HL-60 (cell line): ENCODE measurements around the gene TRIM47.
A peak's percentile ranks its signal among the peaks of the same experiment; 100 is the strongest.

Experiments used
- DNase-seq, 2 experiments: peaks; one replicate each; pipeline ENCODE4 v3.0.0-alpha.2; 2010 to 2020; ENCODE audit warnings: low read depth in 1 of 2, low spot score in 1 of 2
- H3K27ac ChIP-seq: fragments of 250-450 bp; sonication (Bioruptor Pico); replicated peaks from 2 replicates; pipeline ENCODE4 v1.5.1; 2020; ENCODE audit warnings: mild to moderate bottlenecking, moderate library complexity
- H3K27me3 ChIP-seq: fragments of 250-450 bp; sonication (Bioruptor Pico); 2 replicates; pipeline ENCODE4 v1.5.1; 2021; ENCODE audit warnings: mild to moderate bottlenecking, moderate library complexity; ENCODE audit not compliant: insufficient read depth, poor library complexity, severe bottlenecking
- H3K4me3 ChIP-seq: replicated peaks from 2 replicates; pipeline ENCODE4 v1.5.1; 2011; ENCODE audit warnings: mild to moderate bottlenecking, control low read depth, low read length; ENCODE audit not compliant: insufficient read depth
- GABPA ChIP-seq: IDR thresholded peaks from 2 replicates; pipeline ENCODE4 v1.6.1; 2012; ENCODE audit warnings: low read depth
- POLR2AphosphoS5 ChIP-seq: IDR thresholded peaks from 2 replicates; pipeline ENCODE4 v1.6.1; 2012; ENCODE audit warnings: low read depth
- SPI1 ChIP-seq: IDR thresholded peaks from 2 replicates; pipeline ENCODE4 v1.6.1; 2012; ENCODE audit warnings: low read depth, mild to moderate bottlenecking, borderline replicate concordance
- TF ChIP-seq, protein P1 (sequence below): IDR thresholded peaks from one replicate; pipeline ENCODE4 v1.5.1; 2011; ENCODE audit warnings: low read length, control low read depth, inconsistent platforms; ENCODE audit not compliant: insufficient read depth
- TF ChIP-seq, protein P2 (sequence below): IDR thresholded peaks from 2 replicates; pipeline ENCODE4 v1.6.1; 2012; ENCODE audit warnings: low read depth; ENCODE audit not compliant: insufficient replicate concordance

TRIM47 gene

DNA sequence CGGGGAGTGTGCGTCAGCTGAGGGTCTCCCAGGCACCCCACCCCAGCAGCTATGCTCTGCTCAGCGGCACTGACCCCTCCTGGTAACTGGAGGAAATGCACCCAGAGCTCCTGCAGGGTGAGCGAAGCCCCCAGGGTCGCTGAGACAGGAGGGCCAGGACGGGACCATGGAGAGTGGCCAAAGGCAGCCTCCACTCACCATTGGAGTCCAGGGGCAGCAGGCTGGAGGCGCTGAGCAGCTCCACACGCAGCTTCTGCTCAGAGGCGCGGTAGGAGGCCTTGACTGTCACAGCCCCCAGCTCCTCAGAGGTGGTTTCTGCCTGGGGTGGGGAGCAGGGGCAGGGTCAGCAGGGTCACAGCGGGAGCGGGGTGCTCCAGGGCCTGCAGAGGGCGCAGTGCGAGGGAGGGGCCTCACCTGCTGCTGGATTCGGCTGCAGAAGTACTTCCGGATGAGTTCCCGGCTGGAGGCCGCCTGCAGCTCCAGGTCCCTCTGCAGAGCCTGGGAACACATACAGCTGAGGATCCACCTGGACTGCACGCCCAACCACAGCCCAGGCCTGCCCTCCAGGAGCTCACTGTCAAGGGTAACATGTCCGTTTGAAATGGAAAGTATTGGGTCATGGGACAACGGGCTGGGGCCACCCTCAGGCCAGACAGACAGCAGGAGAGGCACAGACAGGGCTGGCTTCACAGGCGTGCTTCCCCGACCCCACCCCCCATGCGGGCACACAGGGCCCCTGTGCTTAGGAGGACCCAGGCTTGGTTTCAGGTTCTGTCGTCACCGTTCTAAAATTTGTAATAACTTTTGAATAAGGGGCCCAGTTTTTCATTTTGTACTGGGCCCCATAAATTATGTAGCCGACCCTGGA lies 48.0 kb downstream of the TRIM47 start:
- no peak for DNase-seq

DNA sequence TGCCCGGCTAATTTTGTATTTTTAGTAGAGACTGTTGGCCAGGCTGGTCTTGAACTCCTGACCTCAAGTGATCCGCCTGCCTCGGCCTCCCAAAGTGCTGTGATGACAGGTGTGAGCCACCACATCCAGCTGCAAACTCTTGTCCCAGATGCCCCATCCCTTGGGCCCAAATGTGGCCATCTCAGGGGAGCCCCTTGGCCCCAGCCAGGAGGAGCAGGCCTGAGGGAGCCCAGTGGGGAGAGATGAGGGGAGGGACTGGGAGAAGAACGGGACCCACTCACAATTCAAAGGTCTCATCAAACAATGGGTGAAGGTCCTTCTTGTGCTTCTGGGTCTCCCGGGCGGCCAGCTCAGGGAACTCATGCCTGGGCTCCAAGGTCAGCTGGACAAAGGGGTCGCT lies 48.6 kb downstream of the TRIM47 start:
- no peaks in the 10 kb centered on the region for H3K27me3 ChIP-seq
- no peak overlapping the region for H3K27ac ChIP-seq
- no peak overlapping the region for H3K4me3 ChIP-seq
- no peak for DNase-seq
- TF ChIP-seq, protein P1, sequence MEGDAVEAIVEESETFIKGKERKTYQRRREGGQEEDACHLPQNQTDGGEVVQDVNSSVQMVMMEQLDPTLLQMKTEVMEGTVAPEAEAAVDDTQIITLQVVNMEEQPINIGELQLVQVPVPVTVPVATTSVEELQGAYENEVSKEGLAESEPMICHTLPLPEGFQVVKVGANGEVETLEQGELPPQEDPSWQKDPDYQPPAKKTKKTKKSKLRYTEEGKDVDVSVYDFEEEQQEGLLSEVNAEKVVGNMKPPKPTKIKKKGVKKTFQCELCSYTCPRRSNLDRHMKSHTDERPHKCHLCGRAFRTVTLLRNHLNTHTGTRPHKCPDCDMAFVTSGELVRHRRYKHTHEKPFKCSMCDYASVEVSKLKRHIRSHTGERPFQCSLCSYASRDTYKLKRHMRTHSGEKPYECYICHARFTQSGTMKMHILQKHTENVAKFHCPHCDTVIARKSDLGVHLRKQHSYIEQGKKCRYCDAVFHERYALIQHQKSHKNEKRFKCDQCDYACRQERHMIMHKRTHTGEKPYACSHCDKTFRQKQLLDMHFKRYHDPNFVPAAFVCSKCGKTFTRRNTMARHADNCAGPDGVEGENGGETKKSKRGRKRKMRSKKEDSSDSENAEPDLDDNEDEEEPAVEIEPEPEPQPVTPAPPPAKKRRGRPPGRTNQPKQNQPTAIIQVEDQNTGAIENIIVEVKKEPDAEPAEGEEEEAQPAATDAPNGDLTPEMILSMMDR = no peak
- no peak for TF ChIP-seq GABPA
- TF ChIP-seq, protein P2, sequence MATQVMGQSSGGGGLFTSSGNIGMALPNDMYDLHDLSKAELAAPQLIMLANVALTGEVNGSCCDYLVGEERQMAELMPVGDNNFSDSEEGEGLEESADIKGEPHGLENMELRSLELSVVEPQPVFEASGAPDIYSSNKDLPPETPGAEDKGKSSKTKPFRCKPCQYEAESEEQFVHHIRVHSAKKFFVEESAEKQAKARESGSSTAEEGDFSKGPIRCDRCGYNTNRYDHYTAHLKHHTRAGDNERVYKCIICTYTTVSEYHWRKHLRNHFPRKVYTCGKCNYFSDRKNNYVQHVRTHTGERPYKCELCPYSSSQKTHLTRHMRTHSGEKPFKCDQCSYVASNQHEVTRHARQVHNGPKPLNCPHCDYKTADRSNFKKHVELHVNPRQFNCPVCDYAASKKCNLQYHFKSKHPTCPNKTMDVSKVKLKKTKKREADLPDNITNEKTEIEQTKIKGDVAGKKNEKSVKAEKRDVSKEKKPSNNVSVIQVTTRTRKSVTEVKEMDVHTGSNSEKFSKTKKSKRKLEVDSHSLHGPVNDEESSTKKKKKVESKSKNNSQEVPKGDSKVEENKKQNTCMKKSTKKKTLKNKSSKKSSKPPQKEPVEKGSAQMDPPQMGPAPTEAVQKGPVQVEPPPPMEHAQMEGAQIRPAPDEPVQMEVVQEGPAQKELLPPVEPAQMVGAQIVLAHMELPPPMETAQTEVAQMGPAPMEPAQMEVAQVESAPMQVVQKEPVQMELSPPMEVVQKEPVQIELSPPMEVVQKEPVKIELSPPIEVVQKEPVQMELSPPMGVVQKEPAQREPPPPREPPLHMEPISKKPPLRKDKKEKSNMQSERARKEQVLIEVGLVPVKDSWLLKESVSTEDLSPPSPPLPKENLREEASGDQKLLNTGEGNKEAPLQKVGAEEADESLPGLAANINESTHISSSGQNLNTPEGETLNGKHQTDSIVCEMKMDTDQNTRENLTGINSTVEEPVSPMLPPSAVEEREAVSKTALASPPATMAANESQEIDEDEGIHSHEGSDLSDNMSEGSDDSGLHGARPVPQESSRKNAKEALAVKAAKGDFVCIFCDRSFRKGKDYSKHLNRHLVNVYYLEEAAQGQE = no peak
- no peak for TF ChIP-seq POLR2AphosphoS5
- TF ChIP-seq SPI1 = no peak

More for the DNA sequence above, 48.0 kb downstream of the TRIM47 start:
- no peak overlapping the region for H3K4me3 ChIP-seq
- TF ChIP-seq, protein P1 = peak; percentile 8
- no peak for TF ChIP-seq SPI1
- no peaks in the 10 kb centered on the region for H3K27me3 ChIP-seq
- no peak overlapping the region for H3K27ac ChIP-seq

GRCh38 chr17:75828741-75829140 lies 49.6 kb downstream of the TRIM47 start:
- Histone ChIP-seq H3K27ac (no peak overlapping the region), H3K27me3 (no peaks in the 10 kb centered on the region), H3K4me3 (no peak overlapping the region)
- DNase-seq = no peak
- no peak for TF ChIP-seq SPI1
- TF ChIP-seq, protein P1 = no peak
- TF ChIP-seq, protein P2 = no peak
- no peak for TF ChIP-seq POLR2AphosphoS5
- TF ChIP-seq GABPA = no peak

- TF ChIP-seq SPI1 (no peak), GABPA (no peak), POLR2AphosphoS5 (no peak)
- TF ChIP-seq, protein P1 = no peak
- TF ChIP-seq, protein P2 = no peak
- no peak overlapping the region for H3K27ac ChIP-seq
- DNase-seq = no peak
- H3K4me3 ChIP-seq = no peak overlapping the region
- no peaks in the 10 kb centered on the region for H3K27me3 ChIP-seq
These were observed 50.3 kb downstream of the TRIM47 start for GRCh38 chr17:75828076-75828400.
